IPS-18a (cell line): ENCODE data around the gene SLC25A21.
A peak's percentile ranks its signal among the peaks of the same experiment; 100 is the strongest.
"Not testable (repeated sequence)": the region's sequence is repeated elsewhere in the genome, so short reads cannot be mapped to it uniquely, and the experiment has no call there.

ENCODE experiments used
- H3K27ac ChIP-seq: one replicate; pipeline ENCODE4 v1.5.1; 2013; ENCODE audit warnings: low read length
- H3K27me3 ChIP-seq: one replicate; pipeline ENCODE4 v1.6.1; 2013; ENCODE audit warnings: mild to moderate bottlenecking, low read length; ENCODE audit not compliant: control insufficient read depth, insufficient read depth
- H3K36me3 ChIP-seq: one replicate; pipeline ENCODE4 v1.6.1; 2013; ENCODE audit warnings: low read depth, low read length; ENCODE audit not compliant: control insufficient read depth
- H3K4me1 ChIP-seq: one replicate; pipeline ENCODE4 v1.6.1; 2013; ENCODE audit warnings: low read depth, low read length; ENCODE audit not compliant: control insufficient read depth
- H3K4me3 ChIP-seq: one replicate; pipeline ENCODE4 v1.5.1; 2013; ENCODE audit warnings: low read length
- H3K9ac ChIP-seq: one replicate; pipeline ENCODE4 v1.6.1; 2013; ENCODE audit warnings: mild to moderate bottlenecking, low read length, moderate library complexity
- H3K9me3 ChIP-seq: one replicate; pipeline ENCODE4 v1.6.1; 2013; ENCODE audit warnings: low read depth, low read length; ENCODE audit not compliant: control insufficient read depth

The SLC25A21 gene

DNA sequence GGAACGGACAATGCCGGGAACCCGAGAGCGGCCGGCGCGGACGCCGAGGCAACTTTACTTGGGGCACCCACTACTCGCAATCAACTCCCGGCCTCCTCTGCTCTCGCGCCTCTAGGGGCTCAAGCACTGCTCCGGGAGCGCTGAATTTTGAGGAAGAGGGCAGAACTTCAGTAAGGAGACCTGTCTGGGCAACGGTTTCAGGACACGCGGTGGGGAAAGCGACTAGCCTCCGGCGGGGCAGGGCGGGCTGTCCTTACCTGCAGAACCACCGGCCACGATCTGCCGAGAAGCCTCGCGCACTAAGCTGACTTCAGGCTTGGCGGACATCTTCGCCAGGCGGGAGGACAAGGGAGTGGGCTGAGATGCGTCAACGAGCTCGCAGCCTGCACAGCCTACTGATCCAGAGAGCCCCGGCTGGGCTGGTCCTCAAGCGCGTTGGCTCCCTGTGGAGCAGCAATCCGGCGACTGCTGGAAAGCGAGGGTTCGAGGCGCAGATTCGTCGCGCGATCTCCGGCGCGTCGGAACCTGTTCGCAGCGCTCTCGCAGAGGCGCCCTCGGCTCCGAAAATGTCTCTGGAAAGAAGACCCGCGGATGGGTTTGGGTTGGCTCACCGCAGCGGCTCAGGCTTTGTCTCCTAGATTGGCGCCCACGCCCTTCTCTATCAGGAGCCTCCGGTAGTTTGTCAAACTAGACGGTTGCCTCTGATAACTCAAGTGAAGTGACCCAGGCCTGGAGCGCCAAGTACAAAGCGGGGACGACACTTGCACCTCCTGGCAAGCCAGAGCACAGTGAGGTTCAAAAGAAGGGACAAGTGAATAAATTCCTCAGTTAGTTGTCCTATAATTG, at the start of gene SLC25A21:
TSS of gene SLC25A21 (minus strand) at position 583 of the 846 bp plus-strand sequence.
- H3K36me3 ChIP-seq = no peaks in the 10 kb centered on the region
- H3K9me3 ChIP-seq = no peaks in the 10 kb centered on the region
- peak within 1 kb of the TSS; percentile 94 for H3K27ac ChIP-seq
- no peaks in the 10 kb centered on the region for H3K27me3 ChIP-seq
- H3K4me1 ChIP-seq = peaks cover 28% of the 10 kb centered on the region
- peak within 1 kb of the TSS; percentile 94 for H3K9ac ChIP-seq
- peak within 1 kb of the TSS; percentile 92 for H3K4me3 ChIP-seq

DNA sequence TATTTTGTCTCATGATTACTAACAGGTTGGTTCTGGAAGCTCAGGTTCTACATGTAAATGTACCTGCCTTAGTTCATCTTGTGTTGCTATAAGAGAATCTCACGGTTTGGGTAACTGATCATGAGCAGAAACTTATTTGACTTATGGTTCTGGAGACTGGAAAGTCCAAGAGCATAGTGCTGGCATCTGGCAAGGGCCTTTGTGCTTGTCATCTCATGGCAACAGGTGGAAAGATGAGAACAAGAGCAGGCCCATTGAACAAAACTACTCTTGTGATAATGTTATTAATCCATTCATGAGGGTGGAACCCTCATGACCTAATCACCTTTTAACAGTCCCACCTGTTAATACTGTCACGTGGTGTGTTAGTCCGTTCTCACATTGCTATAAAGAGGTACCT, 48.7 kb upstream of the SLC25A21 start:
- Histone ChIP-seq H3K4me3 (no peak overlapping the region), H3K36me3 (no peaks in the 10 kb centered on the region), H3K9ac (no peak overlapping the region), H3K27ac (no peak overlapping the region), H3K27me3 (no peaks in the 10 kb centered on the region), H3K9me3 (peaks cover 19% of the 10 kb centered on the region), H3K4me1 (no peaks in the 10 kb centered on the region)

DNA sequence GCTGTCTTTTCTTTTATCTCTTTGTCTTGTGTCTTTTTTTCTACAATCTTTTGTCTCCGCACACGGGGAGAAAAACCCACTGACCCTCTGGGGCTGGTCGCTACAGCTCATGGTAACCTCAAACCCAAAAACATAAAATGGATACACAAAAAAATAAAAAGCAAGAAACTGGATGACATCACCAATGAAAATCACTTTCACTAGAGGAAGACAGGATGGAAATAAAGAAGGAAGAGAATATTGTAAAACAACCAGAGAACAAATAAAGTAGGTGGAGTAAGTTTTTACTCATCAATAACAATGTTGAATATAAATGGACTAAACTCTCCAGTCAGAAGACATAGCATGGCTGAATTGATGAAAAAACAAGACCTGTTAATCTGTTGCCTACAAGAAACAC, 42.9 kb upstream of the SLC25A21 start:
- no peak overlapping the region for H3K4me3 ChIP-seq
- no peaks in the 10 kb centered on the region for H3K9me3 ChIP-seq
- H3K36me3 ChIP-seq = no peaks in the 10 kb centered on the region
- no peaks in the 10 kb centered on the region for H3K27me3 ChIP-seq
- no peak overlapping the region for H3K27ac ChIP-seq
- H3K4me1 ChIP-seq = no peaks in the 10 kb centered on the region
- H3K9ac ChIP-seq = no peak overlapping the region

DNA sequence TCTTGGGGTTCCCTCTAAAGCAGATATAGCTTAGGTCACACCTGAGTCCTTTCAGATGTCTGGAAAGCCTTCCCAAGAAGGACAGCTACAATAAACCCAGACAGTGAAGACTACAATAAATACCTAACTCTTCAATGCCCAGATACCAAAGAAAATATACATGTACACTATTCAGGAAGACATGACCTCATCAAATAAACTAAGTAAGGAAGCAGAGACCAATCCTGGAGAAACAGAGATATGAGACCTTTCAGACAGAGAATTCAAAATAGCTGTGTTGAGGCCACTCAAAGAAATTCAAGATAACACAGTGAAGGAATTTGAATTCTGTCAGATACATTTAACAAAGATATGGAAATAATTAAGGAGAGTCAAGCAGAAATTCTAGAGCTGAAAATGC, 40.6 kb upstream of the SLC25A21 start:
- Histone ChIP-seq H3K4me3 (no peak overlapping the region), H3K36me3 (no peaks in the 10 kb centered on the region), H3K27me3 (no peaks in the 10 kb centered on the region), H3K9ac (no peak overlapping the region), H3K9me3 (no peaks in the 10 kb centered on the region), H3K4me1 (no peaks in the 10 kb centered on the region), H3K27ac (no peak overlapping the region)

DNA sequence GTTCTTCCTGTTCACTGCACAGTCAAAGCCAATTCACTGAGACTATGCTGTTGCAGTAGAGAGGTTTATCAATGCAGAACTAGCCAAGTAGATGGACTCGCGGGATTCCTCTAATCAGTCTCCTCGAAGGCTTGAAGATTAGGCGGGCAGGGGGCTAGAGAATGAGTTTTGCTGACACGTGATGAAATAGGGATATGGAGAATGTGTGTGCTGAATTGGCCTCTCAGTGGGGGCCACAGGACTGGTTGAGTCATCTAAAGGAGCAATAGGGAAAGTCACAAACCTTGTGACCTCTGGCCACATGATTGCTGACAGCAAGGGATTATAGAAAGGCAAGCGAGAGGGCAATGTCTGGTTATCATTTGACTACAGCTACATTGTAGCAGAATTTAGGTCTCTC, 38.0 kb upstream of the SLC25A21 start:
- H3K4me3 ChIP-seq = no peak overlapping the region
- peaks cover 10% of the 10 kb centered on the region for H3K9me3 ChIP-seq
- no peaks in the 10 kb centered on the region for H3K27me3 ChIP-seq
- no peaks in the 10 kb centered on the region for H3K4me1 ChIP-seq
- H3K36me3 ChIP-seq = no peaks in the 10 kb centered on the region
- H3K27ac ChIP-seq = no peak overlapping the region
- no peak overlapping the region for H3K9ac ChIP-seq

DNA sequence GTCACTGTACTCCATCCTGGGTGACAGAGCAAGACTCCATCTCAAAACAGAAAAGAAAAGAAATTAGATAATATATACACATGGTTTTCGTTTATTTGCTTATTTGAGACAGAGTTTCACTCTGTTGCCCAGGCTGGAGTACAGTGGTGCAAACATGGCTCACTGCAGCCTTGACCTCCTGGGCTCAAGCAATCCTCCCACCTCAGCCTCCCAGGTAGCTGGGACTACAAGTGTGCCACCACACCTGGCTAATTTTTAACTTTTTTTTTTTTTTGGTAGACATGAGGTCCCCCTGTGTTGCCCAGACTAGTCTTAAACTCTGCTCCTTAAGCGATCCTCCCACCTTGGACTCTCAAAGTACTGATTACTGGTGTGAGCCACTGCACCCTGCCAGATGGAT, 37.2 kb upstream of the SLC25A21 start:
- H3K4me3 ChIP-seq, H3K36me3 ChIP-seq, H3K4me1 ChIP-seq, H3K9me3 ChIP-seq, H3K9ac ChIP-seq, H3K27me3 ChIP-seq, H3K27ac ChIP-seq: not testable (repeated sequence)

DNA sequence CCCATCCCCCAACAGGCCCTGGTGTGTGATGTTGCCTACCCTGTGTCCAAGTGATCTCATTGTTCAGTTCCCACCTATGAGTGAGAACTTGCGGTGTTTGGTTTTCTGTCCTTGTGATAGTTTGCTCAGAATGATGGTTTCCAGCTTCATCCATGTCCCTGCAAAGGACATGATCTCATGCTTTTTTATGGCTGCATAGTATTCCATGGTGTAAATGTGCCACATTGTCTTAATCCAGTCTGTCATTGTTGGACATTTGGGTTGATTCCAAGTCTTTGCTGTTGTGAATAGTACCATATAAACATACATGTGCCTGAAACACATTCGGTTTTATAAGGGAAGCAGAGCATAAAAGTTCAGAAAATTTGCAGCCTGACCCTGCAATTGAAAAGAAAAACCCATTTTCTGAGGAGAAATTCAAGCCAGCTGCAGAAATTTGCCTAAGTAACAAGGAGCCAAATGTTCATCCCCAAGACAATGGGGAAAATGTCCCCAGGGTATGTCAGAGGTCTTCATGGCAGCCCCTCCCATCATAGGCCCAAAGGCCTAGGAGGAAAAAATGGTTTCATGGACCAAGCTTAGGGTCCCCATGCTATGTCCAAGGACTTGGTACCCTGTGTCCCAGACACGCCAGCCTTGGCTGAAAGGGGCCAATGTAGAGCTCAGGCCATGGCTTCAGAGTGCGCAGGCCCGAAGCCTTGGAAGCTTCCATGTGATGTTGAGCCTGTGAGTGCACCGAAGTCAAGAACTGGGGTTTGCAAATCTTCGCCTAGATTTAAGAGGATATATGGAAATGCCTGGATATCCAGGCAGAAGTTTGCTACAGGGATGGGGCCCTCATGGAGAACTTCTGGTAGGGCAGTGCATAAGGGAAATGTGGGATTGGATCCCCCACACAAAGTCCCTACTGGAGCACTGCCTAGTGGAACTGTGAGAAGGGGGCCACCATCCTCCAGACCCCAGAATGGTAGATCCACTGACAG, 33.5 kb upstream of the SLC25A21 start:
- not testable (repeated sequence) for H3K27me3 ChIP-seq, H3K9me3 ChIP-seq, H3K9ac ChIP-seq, H3K4me1 ChIP-seq, H3K27ac ChIP-seq, H3K4me3 ChIP-seq, H3K36me3 ChIP-seq

DNA sequence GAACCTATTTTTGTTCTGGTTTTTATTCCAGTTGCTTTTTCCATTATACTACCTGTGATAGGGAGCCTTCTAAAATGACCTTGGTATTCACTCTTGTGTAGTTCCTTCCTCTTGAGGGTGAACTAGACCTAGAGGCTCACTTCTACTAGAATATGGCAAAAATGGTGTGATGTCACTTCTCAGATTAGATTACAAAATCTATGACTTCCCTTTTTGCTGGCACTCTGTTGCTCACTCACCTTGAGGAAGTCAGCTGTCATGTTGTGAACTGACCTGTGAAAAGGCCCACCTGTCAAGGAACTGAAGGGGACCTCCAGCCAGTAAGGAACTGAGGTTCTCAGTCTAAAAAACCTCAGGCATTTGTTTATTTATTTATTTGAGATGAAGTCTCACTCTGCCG, 31.0 kb upstream of the SLC25A21 start:
- no peak overlapping the region for H3K27ac ChIP-seq
- H3K36me3 ChIP-seq = no peaks in the 10 kb centered on the region
- H3K9ac ChIP-seq = no peak overlapping the region
- H3K4me3 ChIP-seq = no peak overlapping the region
- no peaks in the 10 kb centered on the region for H3K27me3 ChIP-seq
- peaks cover 10% of the 10 kb centered on the region for H3K9me3 ChIP-seq
- no peaks in the 10 kb centered on the region for H3K4me1 ChIP-seq

DNA sequence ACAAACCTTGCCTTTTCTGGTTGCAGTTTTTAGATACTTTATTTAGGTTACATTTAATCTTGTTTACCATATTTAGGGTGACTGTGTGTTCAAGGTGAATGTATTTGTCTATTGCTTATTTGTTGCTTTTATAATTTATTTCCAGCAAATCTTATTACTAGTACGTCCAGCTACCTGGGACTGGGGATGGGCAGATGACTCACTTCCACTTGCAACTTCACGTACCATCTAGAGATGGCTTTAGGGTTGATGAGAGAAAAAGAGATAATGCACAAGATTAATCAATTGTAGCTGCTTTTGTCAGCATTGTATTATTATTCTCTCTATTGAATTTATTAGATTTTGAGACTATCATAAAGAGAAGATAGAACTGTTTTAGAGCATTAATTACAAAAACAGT, 30.4 kb upstream of the SLC25A21 start:
- no peak overlapping the region for H3K9ac ChIP-seq
- no peak overlapping the region for H3K27ac ChIP-seq
- H3K4me3 ChIP-seq = no peak overlapping the region
- H3K9me3 ChIP-seq = peaks cover 10% of the 10 kb centered on the region
- no peaks in the 10 kb centered on the region for H3K4me1 ChIP-seq
- H3K36me3 ChIP-seq = no peaks in the 10 kb centered on the region
- H3K27me3 ChIP-seq = no peaks in the 10 kb centered on the region

DNA sequence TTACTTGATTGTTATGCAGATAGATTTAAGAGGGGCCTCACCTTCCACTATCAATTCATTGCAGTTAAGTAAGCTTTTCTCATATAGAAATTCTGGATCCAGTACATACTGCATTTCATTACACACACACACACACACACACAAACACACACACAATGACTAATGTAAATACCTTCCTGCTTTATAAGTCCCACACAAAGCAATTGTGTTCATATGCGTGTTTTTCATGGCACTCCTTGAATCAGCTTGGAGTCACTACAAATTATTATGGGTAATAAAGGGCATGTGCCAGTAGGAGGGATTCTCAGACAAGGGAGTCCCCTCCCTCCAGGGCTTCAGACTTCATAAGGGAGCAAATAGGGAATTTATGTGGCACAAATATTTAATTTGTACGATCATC, 29.9 kb upstream of the SLC25A21 start:
- Histone ChIP-seq H3K36me3 (no peaks in the 10 kb centered on the region), H3K4me1 (no peaks in the 10 kb centered on the region), H3K27me3 (no peaks in the 10 kb centered on the region), H3K9me3 (peaks cover 10% of the 10 kb centered on the region), H3K4me3 (no peak overlapping the region), H3K27ac (no peak overlapping the region), H3K9ac (no peak overlapping the region)

DNA sequence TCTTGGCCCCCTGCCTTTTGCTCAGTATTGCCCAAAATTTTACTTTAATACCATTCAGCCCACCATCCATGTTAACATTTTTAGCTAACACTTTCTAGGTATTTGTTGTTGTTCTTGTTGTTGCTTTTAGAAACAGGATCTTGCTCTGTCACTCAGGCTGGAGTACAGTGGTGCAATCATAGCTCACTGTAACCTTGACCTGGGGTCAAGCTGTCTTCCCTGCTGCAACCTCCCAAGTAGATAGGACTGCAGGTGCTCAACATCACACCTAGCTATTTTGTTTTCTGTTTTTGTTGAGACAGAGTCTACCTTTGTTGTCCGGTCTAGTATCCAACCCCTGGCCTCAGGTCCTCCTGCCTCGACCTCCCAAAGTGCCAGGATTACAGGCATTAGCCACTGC, 29.3 kb upstream of the SLC25A21 start:
- no peaks in the 10 kb centered on the region for H3K27me3 ChIP-seq
- H3K27ac ChIP-seq = no peak overlapping the region
- H3K9me3 ChIP-seq = peaks cover 10% of the 10 kb centered on the region
- H3K36me3 ChIP-seq = no peaks in the 10 kb centered on the region
- no peak overlapping the region for H3K9ac ChIP-seq
- no peak overlapping the region for H3K4me3 ChIP-seq
- no peaks in the 10 kb centered on the region for H3K4me1 ChIP-seq
